ENCODE data around the gene PIGT.

GRCh38 chr20:45449528-45449927, 33.6 kb downstream of the PIGT start:
- TF ChIP-seq POLR2A (IDR thresholded peaks at IDR 0.05; ENCODE audit: low read depth, low read length): no peak
- TF ChIP-seq POLR2AphosphoS5 (IDR thresholded peaks at IDR 0.05; ENCODE audit: low read depth, low read length): no peak
- no peak for TF ChIP-seq TAF1 (IDR thresholded peaks at IDR 0.05; ENCODE audit: low read depth, low read length)
- no peak for TF ChIP-seq SPI1 (IDR thresholded peaks at IDR 0.05; ENCODE audit: low read depth, low read length)
- TF ChIP-seq PAX5 (IDR thresholded peaks at IDR 0.05; ENCODE audit: insufficient read depth, low read length, severe bottlenecking): no peak

Measured in GM12891 (cell line).